Astrocyte (in vitro differentiated cells and primary cell): ENCODE measurements around the gene BARHL2. TPM values are rescaled to one million over a fixed set of nuclear protein-coding genes. Genes with fewer than 3 reads are reported as not detected.

Source experiments
- DNase-seq: peaks from one replicate; pipeline ENCODE4 v3.0.0-alpha.2; 2010; ENCODE audit warnings: low read depth
- FAIRE-seq: peaks from 2 replicates; lab custom pipeline; 2011; peaks lifted over from hg19 to GRCh38; lab: Jason Lieb, UNC
- H2AFZ ChIP-seq: 2 replicates; pipeline ENCODE4 v1.6.0; 2012; ENCODE audit warnings: low read depth, low read length, inconsistent platforms
- H3K27ac ChIP-seq: 2 replicates; pipeline ENCODE4 v1.5.1; 2011; ENCODE audit warnings: low read depth, low read length, inconsistent platforms
- H3K27me3 ChIP-seq: 2 replicates; pipeline ENCODE4 v1.6.0; 2011; ENCODE audit warnings: low read length, inconsistent platforms; ENCODE audit not compliant: insufficient read depth
- H3K36me3 ChIP-seq: 2 replicates; pipeline ENCODE4 v1.5.1; 2011; ENCODE audit warnings: low read length, inconsistent platforms; ENCODE audit not compliant: insufficient read depth
- H3K4me1 ChIP-seq: 2 replicates; pipeline ENCODE4 v1.5.1; 2011; ENCODE audit warnings: low read length, inconsistent platforms; ENCODE audit not compliant: insufficient read depth
- H3K4me2 ChIP-seq: 2 replicates; pipeline ENCODE4 v1.6.0; 2012; ENCODE audit warnings: low read length, inconsistent platforms
- H3K4me3 ChIP-seq: 2 replicates; pipeline ENCODE4 v1.5.1; 2011; ENCODE audit warnings: low read depth, mild to moderate bottlenecking, low read length, inconsistent platforms; ENCODE audit not compliant: insufficient read depth
- H3K79me2 ChIP-seq: 2 replicates; pipeline ENCODE4 v1.6.0; 2012; ENCODE audit warnings: mild to moderate bottlenecking, low read length, inconsistent platforms; ENCODE audit not compliant: insufficient read depth
- H3K9ac ChIP-seq: 2 replicates; pipeline ENCODE4 v1.6.0; 2012; ENCODE audit warnings: mild to moderate bottlenecking, low read length, inconsistent platforms
- H3K9me3 ChIP-seq: 2 replicates; pipeline ENCODE4 v1.5.1; 2012; ENCODE audit warnings: low read depth, mild to moderate bottlenecking, low read length, inconsistent platforms; ENCODE audit not compliant: insufficient read depth
- H4K20me1 ChIP-seq: 2 replicates; pipeline ENCODE4 v1.6.0; 2012; ENCODE audit warnings: low read length, inconsistent platforms; ENCODE audit not compliant: insufficient read depth
- H3K27ac Mint-ChIP-seq: one replicate; pipeline ENCODE4 v1.8.0; 2021; ENCODE audit warnings: mild to moderate bottlenecking, mixed read lengths; ENCODE audit not compliant: unreplicated experiment
- H3K27me3 Mint-ChIP-seq: one replicate; pipeline ENCODE4 v1.8.0; 2021; ENCODE audit warnings: low read depth, mixed read lengths; ENCODE audit not compliant: unreplicated experiment
- H3K36me3 Mint-ChIP-seq: one replicate; pipeline ENCODE4 v1.8.0; 2021; ENCODE audit warnings: low read depth, mixed read lengths; ENCODE audit not compliant: unreplicated experiment
- H3K4me1 Mint-ChIP-seq: one replicate; pipeline ENCODE4 v1.8.0; 2021; ENCODE audit warnings: low read depth, mixed read lengths; ENCODE audit not compliant: unreplicated experiment
- H3K4me3 Mint-ChIP-seq: one replicate; pipeline ENCODE4 v1.8.0; 2021; ENCODE audit warnings: mild to moderate bottlenecking, moderate library complexity, mixed read lengths; ENCODE audit not compliant: unreplicated experiment
- H3K9me3 Mint-ChIP-seq: one replicate; pipeline ENCODE4 v1.8.0; 2021; ENCODE audit warnings: mild to moderate bottlenecking, mixed read lengths; ENCODE audit not compliant: unreplicated experiment
- EZH2 ChIP-seq: IDR thresholded peaks from 2 replicates; pipeline ENCODE4 v1.6.1; 2012; ENCODE audit warnings: mild to moderate bottlenecking, low read length, inconsistent platforms; ENCODE audit not compliant: insufficient read depth
- total RNA-seq: library from RNA; stranded (reverse); gene quantifications from 2 replicates; pipeline ENCODE4 v1.2.1, GENCODE V29; 2021
- TF ChIP-seq, protein P1 (sequence below): IDR thresholded peaks from 2 replicates; pipeline ENCODE4 v1.5.1; 2011; ENCODE audit warnings: low read depth, mild to moderate bottlenecking, inconsistent platforms, low read length, moderate library complexity; ENCODE audit not compliant: insufficient read depth

BARHL2 gene
- total RNA-seq, 1 donor from 2014 or later, result not detected

DNA sequence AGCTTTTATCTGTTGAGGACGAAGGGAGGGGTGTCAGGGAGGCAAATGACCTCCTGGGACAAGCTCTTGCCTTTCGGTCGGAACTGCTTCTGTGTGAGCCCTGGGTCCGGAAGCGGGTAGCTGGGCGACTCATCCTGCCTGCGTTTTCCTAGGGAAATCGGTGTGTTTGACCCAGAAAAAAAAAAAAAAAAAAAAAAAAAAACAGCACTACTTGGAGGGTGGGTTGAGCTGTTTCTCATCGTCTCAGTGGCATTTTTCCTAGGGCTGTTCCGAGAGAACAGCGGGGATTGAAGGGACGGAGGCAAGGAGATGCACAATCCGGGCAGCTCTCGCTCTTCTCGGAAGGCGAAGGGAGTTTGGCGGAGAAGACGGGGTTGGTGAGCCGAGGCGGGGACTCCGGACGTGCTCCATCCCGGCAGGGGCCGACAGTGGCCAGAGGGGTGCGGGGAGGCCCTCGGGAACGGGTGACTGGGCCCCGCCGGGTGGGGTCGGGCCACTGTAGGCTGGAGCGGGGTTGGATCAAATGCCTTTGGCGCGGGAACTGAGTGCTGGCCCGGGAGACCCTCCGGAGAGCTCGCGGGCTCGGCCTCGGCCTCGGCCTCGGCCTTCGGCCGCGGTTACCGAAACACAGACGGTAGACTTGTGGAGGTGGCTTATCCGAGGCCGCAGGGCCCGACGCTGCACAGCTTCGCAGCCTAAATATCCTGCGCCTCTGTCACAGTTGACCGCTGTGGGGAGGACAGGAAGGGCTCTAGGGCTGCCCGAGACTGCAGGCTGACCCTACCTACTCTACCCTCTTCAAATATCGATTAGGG is 2.4 kb upstream of the BARHL2 start:
- Histone ChIP-seq H3K9me3 (no peaks in the 10 kb centered on the region), H4K20me1 (no peaks in the 10 kb centered on the region), H3K4me2 (peak overlapping the region; percentile 82), H3K27ac (no peak overlapping the region), H3K79me2 (no peaks in the 10 kb centered on the region), H3K27me3 (peaks cover 91% of the 10 kb centered on the region), H3K36me3 (no peaks in the 10 kb centered on the region), H3K9ac (no peak overlapping the region), H3K4me3 (no peak overlapping the region), H2AFZ (no peak overlapping the region), H3K4me1 (no peaks in the 10 kb centered on the region)
- FAIRE-seq (no peak), DNase-seq (no peak)
- H3K4me1 Mint-ChIP-seq, result peaks cover 5% of the 10 kb centered on the region
- TF ChIP-seq, protein P1, sequence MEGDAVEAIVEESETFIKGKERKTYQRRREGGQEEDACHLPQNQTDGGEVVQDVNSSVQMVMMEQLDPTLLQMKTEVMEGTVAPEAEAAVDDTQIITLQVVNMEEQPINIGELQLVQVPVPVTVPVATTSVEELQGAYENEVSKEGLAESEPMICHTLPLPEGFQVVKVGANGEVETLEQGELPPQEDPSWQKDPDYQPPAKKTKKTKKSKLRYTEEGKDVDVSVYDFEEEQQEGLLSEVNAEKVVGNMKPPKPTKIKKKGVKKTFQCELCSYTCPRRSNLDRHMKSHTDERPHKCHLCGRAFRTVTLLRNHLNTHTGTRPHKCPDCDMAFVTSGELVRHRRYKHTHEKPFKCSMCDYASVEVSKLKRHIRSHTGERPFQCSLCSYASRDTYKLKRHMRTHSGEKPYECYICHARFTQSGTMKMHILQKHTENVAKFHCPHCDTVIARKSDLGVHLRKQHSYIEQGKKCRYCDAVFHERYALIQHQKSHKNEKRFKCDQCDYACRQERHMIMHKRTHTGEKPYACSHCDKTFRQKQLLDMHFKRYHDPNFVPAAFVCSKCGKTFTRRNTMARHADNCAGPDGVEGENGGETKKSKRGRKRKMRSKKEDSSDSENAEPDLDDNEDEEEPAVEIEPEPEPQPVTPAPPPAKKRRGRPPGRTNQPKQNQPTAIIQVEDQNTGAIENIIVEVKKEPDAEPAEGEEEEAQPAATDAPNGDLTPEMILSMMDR, result no peak
- no peak for TF ChIP-seq EZH2
- H3K9me3 Mint-ChIP-seq, result peaks cover 10% of the 10 kb centered on the region
- H3K27ac Mint-ChIP-seq, result peak overlapping the region; percentile 84
- H3K4me3 Mint-ChIP-seq, result no peak overlapping the region
- H3K36me3 Mint-ChIP-seq, result peaks cover 3% of the 10 kb centered on the region
- H3K27me3 Mint-ChIP-seq, result peaks cover 80% of the 10 kb centered on the region

- Mint-ChIP-seq H3K27ac (peak overlapping the region; percentile 84), H3K4me3 (peak overlapping the region; percentile 76), H3K4me1 (peaks cover 5% of the 10 kb centered on the region), H3K27me3 (peaks cover 83% of the 10 kb centered on the region), H3K9me3 (peaks cover 10% of the 10 kb centered on the region), H3K36me3 (peaks cover 3% of the 10 kb centered on the region)
- peaks cover 91% of the 10 kb centered on the region for H3K27me3 ChIP-seq
- H3K4me3 ChIP-seq, result no peak overlapping the region
- H3K4me1 ChIP-seq, result no peaks in the 10 kb centered on the region
- H2AFZ ChIP-seq, result peak overlapping the region; percentile 61
- H3K9ac ChIP-seq, result no peak overlapping the region
- no peaks in the 10 kb centered on the region for H4K20me1 ChIP-seq
- DNase-seq (no peak), FAIRE-seq (no peak)
- no peaks in the 10 kb centered on the region for H3K36me3 ChIP-seq
- H3K9me3 ChIP-seq, result no peaks in the 10 kb centered on the region
- peak overlapping the region; percentile 82 for H3K4me2 ChIP-seq
- no peak overlapping the region for H3K27ac ChIP-seq
- H3K79me2 ChIP-seq, result no peaks in the 10 kb centered on the region
- TF ChIP-seq, protein P1, result no peak
- peak; percentile 91 for TF ChIP-seq EZH2
These were observed 1.6 kb upstream of the BARHL2 start for GRCh38 chr1:90718411-90719329.
